ENCODE measurements around the gene IFNAR1.

GRCh38 chr21:33290441-33290840 is 34.3 kb upstream of the IFNAR1 start:
- TF ChIP-seq CTCF (IDR thresholded peaks at IDR 0.05; ENCODE audit: extremely low read depth in 1 of 2, insufficient read depth in 1 of 2, low read depth in 1 of 2, low read length in 2 of 2), result no peak
- TF ChIP-seq MYC (IDR thresholded peaks at IDR 0.05; ENCODE audit: low read depth, low read length), result no peak
- TF ChIP-seq MAX (IDR thresholded peaks at IDR 0.05; ENCODE audit: insufficient read depth, insufficient read length), result no peak
- no peak for TF ChIP-seq POLR2A (IDR thresholded peaks at IDR 0.05; ENCODE audit: low read depth, low read length)
- TF ChIP-seq EZH2 (IDR thresholded peaks at IDR 0.05; ENCODE audit: borderline replicate concordance, low read depth, low read length, severe bottlenecking), result no peak
- TF ChIP-seq POLR2AphosphoS5 (IDR thresholded peaks at IDR 0.05; ENCODE audit: insufficient read depth, low read depth, low read length), result no peak
- no peak for TF ChIP-seq FOS (IDR thresholded peaks at IDR 0.05; ENCODE audit: borderline replicate concordance, insufficient read depth, low read length)
